Body of pancreas (tissue), 4 donors: ENCODE results near the gene IQGAP2. TPM values are rescaled to one million over a fixed set of nuclear protein-coding genes. Genes with fewer than 3 reads are reported as not detected.

Source experiments
- ATAC-seq: fragments of 150-250 bp; one replicate; pipeline ENCODE4 v1.9.1; 2016
- DNase-seq, 4 donors: peaks; one replicate each; pipeline ENCODE4 v3.0.0-alpha.2; 2019
- H3K27ac ChIP-seq, 4 donors: fragments of 200-600 bp; sonication (generic); 1 replicate in 3 of 4; 2 replicates in 1 of 4; pipeline versions ENCODE4 v1.5.1 to v1.6.1; 2016 to 2019; ENCODE audit warnings: mild to moderate bottlenecking in 1 of 4, mixed read lengths in 1 of 4, moderate library complexity in 1 of 4
- H3K27me3 ChIP-seq, 2 donors: fragments of 200-600 bp; sonication (generic); one replicate each; pipeline ENCODE4 v1.6.0; 2016; ENCODE audit warnings: mild to moderate bottlenecking in 1 of 2
- H3K36me3 ChIP-seq, 2 donors: fragments of 200-600 bp; sonication (generic); replicated peaks in 1 of 2; 2 replicates each; pipeline ENCODE4 v1.5.1; 2016; ENCODE audit warnings: low read depth in 2 of 2; ENCODE audit not compliant: insufficient read depth in 1 of 2
- H3K4me1 ChIP-seq: fragments of 200-600 bp; sonication (generic); one replicate; pipeline ENCODE4 v1.6.0; 2016
- H3K4me3 ChIP-seq, 2 donors: fragments of 200-600 bp; sonication (generic); 1 replicate in 1 of 2; 2 replicates in 1 of 2; pipeline ENCODE4 v1.5.1; 2016 to 2019
- H3K9me3 ChIP-seq, 3 donors: fragments of 200-600 bp; sonication (generic); 1 replicate in 2 of 3; 2 replicates in 1 of 3; pipeline ENCODE4 v1.5.1; 2016
- POLR2A ChIP-seq, 3 donors: fragments of 450-650 bp; IDR thresholded peaks; one replicate each; pipeline ENCODE4 v1.6.1; 2016; ENCODE audit warnings: antibody characterized with exemption in 3 of 3, mild to moderate bottlenecking in 2 of 3
- WGBS, 2 donors: methylation state at CpG; one replicate each; pipeline ENCODE4 v1.1.5; 2017; 5-methylcytosine and 5-hydroxymethylcytosine counted together
- intact Hi-C: fragments of 100-400 bp; cut with DNase I; formaldehyde crosslinking; loops from one replicate; pipeline ENCODE4 v1.15.1; 2023
- total RNA-seq, 2 donors: library from RNA; depleted of rRNA; stranded (reverse); fragments of >200 nt; gene quantifications; one replicate each; pipeline ENCODE4 v1.1.0, GENCODE V29; 2016
- TF ChIP-seq, protein P1 (sequence below), 7 experiments: fragments of 450-650 bp in 4 of 7; fragments of 200-600 bp in 3 of 7; sonication (generic) in 3 of 7; IDR thresholded peaks; one replicate each; pipeline ENCODE4 v1.5.1; 2016 to 2019; ENCODE audit warnings: antibody characterized with exemption in 7 of 7

IQGAP2 gene
- total RNA-seq, 2 donors from 2014 or later: 41.2 to 49.5 TPM

DNA sequence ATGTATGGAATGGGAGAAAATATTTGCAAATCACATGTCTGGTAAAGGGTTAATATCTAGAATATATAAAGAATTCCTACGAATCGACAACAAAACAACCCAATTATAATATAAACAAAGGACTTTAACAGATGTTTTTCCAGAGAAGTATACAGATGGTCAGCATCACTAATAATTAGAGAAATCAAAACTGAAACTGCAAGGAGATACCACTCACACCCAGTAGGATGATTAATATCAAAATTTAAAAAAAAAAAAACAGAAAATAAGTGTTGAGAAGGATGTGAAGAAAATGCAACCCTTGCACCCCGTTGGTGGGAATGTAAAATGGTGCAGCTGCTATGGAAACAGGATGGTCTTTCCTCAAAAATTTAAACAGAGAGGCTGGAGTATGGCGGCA is 278.2 kb downstream of the IQGAP2 start:
- DNase-seq: no peak

DNA sequence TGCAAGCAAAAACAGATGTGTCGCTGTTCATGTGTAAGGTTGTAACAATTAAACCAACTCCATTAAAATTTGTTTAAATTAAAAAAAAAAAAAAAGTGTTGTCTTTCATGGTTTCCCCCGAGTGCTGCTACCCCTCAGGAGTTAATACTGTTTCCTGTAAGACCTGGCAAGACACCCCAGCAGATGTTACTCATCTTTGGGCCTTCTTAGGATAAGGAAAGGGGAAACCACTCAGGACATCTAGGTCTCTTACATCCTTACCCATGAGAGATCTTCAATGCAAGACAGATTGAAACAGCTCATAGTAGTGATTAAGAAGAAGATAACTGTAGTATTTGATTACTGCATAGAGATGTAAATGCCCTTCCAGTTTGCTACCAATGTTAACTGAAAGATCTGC is 279.3 kb downstream of the IQGAP2 start:
- TF ChIP-seq, protein P1, sequence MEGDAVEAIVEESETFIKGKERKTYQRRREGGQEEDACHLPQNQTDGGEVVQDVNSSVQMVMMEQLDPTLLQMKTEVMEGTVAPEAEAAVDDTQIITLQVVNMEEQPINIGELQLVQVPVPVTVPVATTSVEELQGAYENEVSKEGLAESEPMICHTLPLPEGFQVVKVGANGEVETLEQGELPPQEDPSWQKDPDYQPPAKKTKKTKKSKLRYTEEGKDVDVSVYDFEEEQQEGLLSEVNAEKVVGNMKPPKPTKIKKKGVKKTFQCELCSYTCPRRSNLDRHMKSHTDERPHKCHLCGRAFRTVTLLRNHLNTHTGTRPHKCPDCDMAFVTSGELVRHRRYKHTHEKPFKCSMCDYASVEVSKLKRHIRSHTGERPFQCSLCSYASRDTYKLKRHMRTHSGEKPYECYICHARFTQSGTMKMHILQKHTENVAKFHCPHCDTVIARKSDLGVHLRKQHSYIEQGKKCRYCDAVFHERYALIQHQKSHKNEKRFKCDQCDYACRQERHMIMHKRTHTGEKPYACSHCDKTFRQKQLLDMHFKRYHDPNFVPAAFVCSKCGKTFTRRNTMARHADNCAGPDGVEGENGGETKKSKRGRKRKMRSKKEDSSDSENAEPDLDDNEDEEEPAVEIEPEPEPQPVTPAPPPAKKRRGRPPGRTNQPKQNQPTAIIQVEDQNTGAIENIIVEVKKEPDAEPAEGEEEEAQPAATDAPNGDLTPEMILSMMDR (IDR thresholded peaks at IDR 0.05): no peak
- no peak for TF ChIP-seq POLR2A (IDR thresholded peaks at IDR 0.05)
- no peaks in the 10 kb centered on the region for H3K27me3 ChIP-seq
- H3K4me3 ChIP-seq: no peak overlapping the region
- ATAC-seq (no peak), DNase-seq (no peak)
- intact Hi-C loops: no loop called here
- no peaks in the 10 kb centered on the region for H3K4me1 ChIP-seq
- peaks cover 0 to 4% of the 10 kb centered on the region in 2 donors for H3K36me3 ChIP-seq
- no peaks in the 10 kb centered on the region for H3K9me3 ChIP-seq
- H3K27ac ChIP-seq: no peak overlapping the region
- 76 to 90% methylated on average over 2 of the region's 2 CpGs for WGBS, 2 donors

More for the DNA sequence above, 278.2 kb downstream of the IQGAP2 start:
- H3K27ac ChIP-seq: no peak overlapping the region
- intact Hi-C loops: no loop called here
- no peak overlapping the region for H3K4me3 ChIP-seq
- no peaks in the 10 kb centered on the region for H3K27me3 ChIP-seq
- no peaks in the 10 kb centered on the region for H3K4me1 ChIP-seq
- TF ChIP-seq POLR2A (IDR thresholded peaks at IDR 0.05): no peak
- TF ChIP-seq, protein P1 (IDR thresholded peaks at IDR 0.05): no peak
- no peaks in the 10 kb centered on the region for H3K9me3 ChIP-seq
- ATAC-seq: no peak
- H3K36me3 ChIP-seq: peaks cover 0 to 4% of the 10 kb centered on the region in 2 donors
- WGBS, 2 donors: 72 to 77% methylated on average over 4 of the region's 4 CpGs

DNA sequence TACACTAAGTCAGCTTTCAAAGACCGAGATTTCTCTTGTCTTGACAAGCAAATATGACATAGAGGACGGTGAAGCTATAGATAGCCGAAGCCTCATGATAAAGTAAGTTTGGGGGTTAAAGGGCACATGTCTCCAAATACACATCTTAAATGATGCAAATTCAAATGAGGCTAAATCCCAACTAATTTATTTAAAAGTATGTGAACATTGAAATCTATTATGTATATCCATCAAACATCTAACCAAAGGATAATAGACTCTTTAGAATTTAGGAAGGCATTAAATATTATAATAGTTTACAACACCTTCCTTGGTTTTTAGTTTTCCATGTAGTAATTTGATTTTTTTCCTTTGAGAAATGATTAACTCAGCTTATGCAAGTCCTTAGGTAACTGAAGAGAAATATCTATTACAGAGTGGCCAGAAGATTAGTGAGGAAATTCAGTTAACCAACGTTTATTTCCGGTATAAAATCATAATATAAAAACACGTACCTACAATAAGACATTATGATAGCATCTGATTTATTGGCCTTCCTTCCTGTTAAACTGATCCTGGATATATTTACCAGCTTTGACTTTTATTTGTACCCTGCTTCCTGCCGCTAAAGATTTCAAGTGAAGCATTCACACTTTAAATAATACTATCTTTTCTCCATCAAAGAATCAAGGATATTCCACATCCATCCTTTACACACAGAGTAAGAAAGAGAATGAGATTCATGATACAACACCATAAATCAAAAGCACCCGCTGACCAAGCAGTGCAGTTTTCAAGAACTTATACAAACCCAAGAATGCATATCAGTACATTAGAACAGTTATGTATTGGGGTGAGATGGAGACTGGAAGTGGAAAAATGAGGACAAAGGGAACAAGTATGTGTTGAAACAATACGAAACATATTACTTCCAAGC is 281.0 kb downstream of the IQGAP2 start:
- Histone ChIP-seq H3K27me3 (no peaks in the 10 kb centered on the region), H3K9me3 (no peaks in the 10 kb centered on the region), H3K4me1 (no peaks in the 10 kb centered on the region), H3K4me3 (no peak overlapping the region), H3K36me3 (peaks cover 0 to 2% of the 10 kb centered on the region in 2 donors), H3K27ac (no peak overlapping the region)
- intact Hi-C loops: no loop called here
- ATAC-seq: no peak
- no peak for DNase-seq
- WGBS, 2 donors: 70 to 72% methylated on average over 9 of the region's 9 CpGs
- TF ChIP-seq POLR2A (IDR thresholded peaks at IDR 0.05): no peak
- TF ChIP-seq, protein P1 (IDR thresholded peaks at IDR 0.05): no peak

DNA sequence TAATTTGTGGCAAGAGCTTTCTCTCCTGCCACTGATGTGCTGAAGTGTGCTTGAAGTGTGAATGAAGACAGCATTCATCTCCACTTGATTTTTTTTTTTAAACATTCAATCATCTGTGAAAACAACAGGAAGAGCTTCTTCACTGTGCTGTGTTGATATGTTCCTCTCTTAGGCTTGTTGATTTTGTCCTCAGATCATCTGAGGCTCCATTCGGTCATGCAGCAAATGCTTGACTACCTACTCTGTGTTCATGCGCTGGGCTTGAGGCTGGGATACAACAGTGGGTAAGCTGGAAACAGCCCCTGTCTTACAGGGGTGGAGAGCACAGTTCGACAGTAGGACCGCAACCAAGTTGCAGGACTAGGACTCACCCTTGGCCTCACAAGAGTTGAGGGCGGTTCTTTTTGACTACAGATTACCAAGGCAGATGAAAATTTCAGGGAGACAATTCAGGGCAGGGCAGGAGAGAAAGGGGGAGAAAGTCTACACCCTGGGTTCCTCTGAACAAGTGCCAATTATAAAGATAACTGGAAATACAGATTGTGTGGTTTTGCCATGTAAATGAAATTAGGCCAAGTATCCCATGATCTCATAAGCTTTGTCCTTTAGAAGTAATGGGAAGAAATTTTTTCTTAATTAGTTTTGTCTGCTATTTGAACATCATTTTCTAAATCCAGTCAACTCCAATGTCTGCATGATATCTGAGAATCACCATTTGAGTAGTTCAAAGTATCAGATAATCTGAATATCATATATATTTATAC is 281.9 kb downstream of the IQGAP2 start:
- Histone ChIP-seq H3K4me3 (no peak overlapping the region), H3K4me1 (no peaks in the 10 kb centered on the region), H3K36me3 (peaks cover 0 to 2% of the 10 kb centered on the region in 2 donors), H3K9me3 (no peaks in the 10 kb centered on the region), H3K27ac (no peak overlapping the region), H3K27me3 (no peaks in the 10 kb centered on the region)
- DNase-seq (no peak), ATAC-seq (no peak)
- 92 to 94% methylated on average over 5 of the region's 5 CpGs for WGBS, 2 donors
- TF ChIP-seq POLR2A (IDR thresholded peaks at IDR 0.05): no peak
- intact Hi-C loops: no loop called here

DNA sequence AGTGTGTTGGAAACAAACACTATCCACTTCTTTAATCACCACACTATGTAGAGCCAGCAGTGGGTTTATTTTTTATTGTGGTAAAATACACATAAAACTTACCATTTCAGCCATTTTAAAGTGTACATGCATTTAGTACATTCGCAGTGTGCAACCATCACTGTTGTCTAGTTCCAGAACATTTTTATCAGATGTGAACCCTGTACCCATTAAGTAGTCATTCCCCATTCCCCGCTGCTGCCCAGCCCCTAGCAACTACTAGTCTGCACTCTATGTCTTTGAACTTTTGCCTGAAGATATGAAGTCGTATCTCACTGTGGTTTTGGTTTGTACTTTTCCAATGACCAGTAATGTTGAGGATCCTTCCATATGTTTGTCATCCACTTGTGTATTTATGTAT is 282.6 kb downstream of the IQGAP2 start:
- Histone ChIP-seq H3K27ac (no peak overlapping the region), H3K27me3 (no peaks in the 10 kb centered on the region), H3K9me3 (no peaks in the 10 kb centered on the region), H3K4me3 (no peak overlapping the region), H3K36me3 (peaks cover 0 to 2% of the 10 kb centered on the region in 2 donors), H3K4me1 (no peaks in the 10 kb centered on the region)
- intact Hi-C loops: no loop called here
- DNase-seq (no peak), ATAC-seq (no peak)
- TF ChIP-seq POLR2A (IDR thresholded peaks at IDR 0.05): no peak
- TF ChIP-seq, protein P1 (IDR thresholded peaks at IDR 0.05): no peak
- WGBS, 2 donors: 92 to 93% methylated on average over 3 of the region's 3 CpGs
